Vagina (tissue), 2 donors: ENCODE results near the gene TULP1. TPM values are rescaled to one million over a fixed set of nuclear protein-coding genes. Genes with fewer than 3 reads are reported as not detected.

ENCODE experiments used
- DNase-seq, 2 donors: peaks; one replicate each; pipeline ENCODE4 v3.0.0-alpha.2; 2017; ENCODE audit errors: extremely low spot score in 2 of 2
- H3K27ac ChIP-seq: fragments of 200-600 bp; sonication (generic); one replicate; pipeline ENCODE4 v1.5.1; 2019
- H3K27me3 ChIP-seq: fragments of 200-600 bp; sonication (generic); one replicate; pipeline ENCODE4 v1.5.1; 2019
- H3K36me3 ChIP-seq, 2 donors: fragments of 200-600 bp; sonication (generic); one replicate each; pipeline ENCODE4 v1.5.1; 2017 to 2019
- H3K4me1 ChIP-seq: fragments of 200-600 bp; sonication (generic); one replicate; pipeline ENCODE4 v1.5.1; 2019
- H3K4me3 ChIP-seq, 2 donors: fragments of 200-600 bp; sonication (generic); 1 replicate in 1 of 2; 2 replicates in 1 of 2; pipeline ENCODE4 v1.5.1; 2016 to 2019
- H3K9me3 ChIP-seq: fragments of 200-600 bp; sonication (generic); one replicate; pipeline ENCODE4 v1.5.1; 2019
- CTCF ChIP-seq, 3 experiments: fragments of 450-650 bp in 2 of 3; fragments of 200-600 bp in 1 of 3; sonication (generic) in 1 of 3; IDR thresholded peaks; one replicate each; pipeline ENCODE4 v1.5.1; 2017 to 2019; ENCODE audit warnings: antibody characterized with exemption in 3 of 3, mild to moderate bottlenecking in 2 of 3, moderate library complexity in 2 of 3
- POLR2A ChIP-seq, 2 donors: fragments of 450-650 bp; IDR thresholded peaks; one replicate each; pipeline ENCODE4 v1.6.1; 2017; ENCODE audit warnings: antibody characterized with exemption in 2 of 2, mild to moderate bottlenecking in 2 of 2, moderate library complexity in 2 of 2
- POLR2AphosphoS5 ChIP-seq, 2 donors: sonication (generic); formaldehyde crosslinking; IDR thresholded peaks; one replicate each; pipeline ENCODE4 v1.9.0; 2017; ENCODE audit warnings: antibody characterized with exemption in 2 of 2, mild to moderate bottlenecking in 2 of 2, low read depth in 1 of 2; ENCODE audit not compliant: insufficient read depth in 1 of 2
- intact Hi-C: fragments of 100-400 bp; cut with DNase I; formaldehyde crosslinking; loops from one replicate; pipeline ENCODE4 v1.15.1; 2023
- microRNA-seq: library from miRNA; unstranded; fragments of <30 nt; microRNA quantifications from one replicate; pipeline ENCODE4, GENCODE V29; 2017; ENCODE audit warnings: borderline number of aligned reads, borderline replicate concordance
- small RNA-seq: library from RNA; depleted of rRNA; stranded (forward); fragments of <200 nt; gene quantifications from one replicate; pipeline ENCODE3, GENCODE V24; 2016
- total RNA-seq: library from RNA; depleted of rRNA; stranded (reverse); fragments of >200 nt; gene quantifications from one replicate; pipeline ENCODE4 v1.2.3, GENCODE V29; 2016

The TULP1 gene
- total RNA-seq, 1 donor from 2014 or later, result not detected

- Histone ChIP-seq H3K36me3 (no peaks in the 10 kb centered on the region), H3K4me1 (peaks cover 26% of the 10 kb centered on the region), H3K27me3 (no peaks in the 10 kb centered on the region), H3K27ac (no peak overlapping the region), H3K4me3 (no peak overlapping the region), H3K9me3 (no peaks in the 10 kb centered on the region)
- peak in 1 of 2 donors; percentile 65 for TF ChIP-seq POLR2AphosphoS5 (IDR thresholded peaks at IDR 0.05; ENCODE audit: insufficient read depth in 1 of 2, low read depth in 1 of 2)
- no peak for TF ChIP-seq POLR2A (IDR thresholded peaks at IDR 0.05)
- TF ChIP-seq CTCF (IDR thresholded peaks at IDR 0.05), result peak; percentile 31 to 53 (median 44)
- DNase-seq, result no peak
- intact Hi-C loops, result no loop called here
Observed at GRCh38 chr6:35449287-35449881, 63.3 kb downstream of the TULP1 start.

GRCh38 chr6:35448191-35448590 lies 64.5 kb downstream of the TULP1 start:
- no peaks in the 10 kb centered on the region for H3K9me3 ChIP-seq
- no peaks in the 10 kb centered on the region for H3K36me3 ChIP-seq
- H3K4me3 ChIP-seq, result no peak overlapping the region
- H3K4me1 ChIP-seq, result peaks cover 16% of the 10 kb centered on the region
- H3K27me3 ChIP-seq, result no peaks in the 10 kb centered on the region
- H3K27ac ChIP-seq, result no peak overlapping the region
- no peak for TF ChIP-seq CTCF (IDR thresholded peaks at IDR 0.05)
- DNase-seq, result no peak
- intact Hi-C loops, result no loop called here

Small RNA genes lying within 50 kb of the gene (microRNA-seq; reads per million reads assigned to microRNA genes)
- gene MIR7111, result not detected

Small RNA genes lying within 50 kb of the gene (small RNA-seq; reads per million reads assigned to genes)
- gene MIR7111, result not detected

Other genes starting within 250 kb of the TULP1 start
- gene DEF6, start 215.1 kb downstream of the TULP1 start, total RNA-seq, result 23.1 TPM
- 21.9 TPM for gene PPARD, start 170.3 kb downstream of the TULP1 start, total RNA-seq
- gene FANCE, start 60.6 kb downstream of the TULP1 start, total RNA-seq, result 10.1 TPM
- 2,013 TPM for gene RPL10A, start 44.5 kb downstream of the TULP1 start, total RNA-seq
- gene TEAD3, start 15.8 kb downstream of the TULP1 start, total RNA-seq, result 29.0 TPM
- 246 TPM for gene FKBP5, start 176.0 kb upstream of the TULP1 start, total RNA-seq
- gene ARMC12, start 224.1 kb upstream of the TULP1 start, total RNA-seq, result not detected